ENCODE results near the gene HMGXB4. TPM values are rescaled to one million over a fixed set of nuclear protein-coding genes. Genes with fewer than 3 reads are reported as not detected.

HMGXB4 gene
- total and polyA plus RNA-seq, 8 donors = 19.2 to 34.6 (median 31.5) TPM

DNA sequence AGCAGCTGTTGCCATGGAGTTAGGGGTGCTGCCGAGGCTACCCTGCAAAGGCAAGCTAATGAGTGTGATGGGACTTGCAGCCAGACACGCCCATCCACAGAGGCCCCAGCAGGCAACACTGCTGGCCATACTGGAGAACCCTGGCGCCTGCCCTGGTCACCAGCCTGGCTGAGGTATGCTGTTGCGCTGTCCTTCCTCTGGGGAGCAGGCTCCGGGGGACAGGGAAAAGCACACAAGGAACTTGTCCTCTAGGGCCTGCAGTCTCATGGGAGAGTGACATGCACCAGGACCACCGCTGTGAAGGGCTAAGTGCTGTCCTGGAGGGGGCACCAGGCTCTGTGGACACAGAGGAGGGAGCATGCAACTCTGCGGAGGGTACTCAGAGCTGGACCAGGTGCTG, 78.2 kb downstream of the HMGXB4 start:
- TF ChIP-seq, protein P1, sequence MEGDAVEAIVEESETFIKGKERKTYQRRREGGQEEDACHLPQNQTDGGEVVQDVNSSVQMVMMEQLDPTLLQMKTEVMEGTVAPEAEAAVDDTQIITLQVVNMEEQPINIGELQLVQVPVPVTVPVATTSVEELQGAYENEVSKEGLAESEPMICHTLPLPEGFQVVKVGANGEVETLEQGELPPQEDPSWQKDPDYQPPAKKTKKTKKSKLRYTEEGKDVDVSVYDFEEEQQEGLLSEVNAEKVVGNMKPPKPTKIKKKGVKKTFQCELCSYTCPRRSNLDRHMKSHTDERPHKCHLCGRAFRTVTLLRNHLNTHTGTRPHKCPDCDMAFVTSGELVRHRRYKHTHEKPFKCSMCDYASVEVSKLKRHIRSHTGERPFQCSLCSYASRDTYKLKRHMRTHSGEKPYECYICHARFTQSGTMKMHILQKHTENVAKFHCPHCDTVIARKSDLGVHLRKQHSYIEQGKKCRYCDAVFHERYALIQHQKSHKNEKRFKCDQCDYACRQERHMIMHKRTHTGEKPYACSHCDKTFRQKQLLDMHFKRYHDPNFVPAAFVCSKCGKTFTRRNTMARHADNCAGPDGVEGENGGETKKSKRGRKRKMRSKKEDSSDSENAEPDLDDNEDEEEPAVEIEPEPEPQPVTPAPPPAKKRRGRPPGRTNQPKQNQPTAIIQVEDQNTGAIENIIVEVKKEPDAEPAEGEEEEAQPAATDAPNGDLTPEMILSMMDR (IDR thresholded peaks at IDR 0.05) = no peak
- DNase-seq = no peak
- Histone ChIP-seq H3K27ac (no peak overlapping the region), H3K36me3 (peaks cover 0 to 100% of the 10 kb centered on the region in 2 donors), H3K4me1 (peaks cover 0 to 22% of the 10 kb centered on the region in 2 donors), H3K4me3 (no peak overlapping the region), H3K27me3 (no peaks in the 10 kb centered on the region), H3K9me3 (no peaks in the 10 kb centered on the region)
- ATAC-seq = no peak
- intact Hi-C loops (cut with DNase I) = no loop called here

DNA sequence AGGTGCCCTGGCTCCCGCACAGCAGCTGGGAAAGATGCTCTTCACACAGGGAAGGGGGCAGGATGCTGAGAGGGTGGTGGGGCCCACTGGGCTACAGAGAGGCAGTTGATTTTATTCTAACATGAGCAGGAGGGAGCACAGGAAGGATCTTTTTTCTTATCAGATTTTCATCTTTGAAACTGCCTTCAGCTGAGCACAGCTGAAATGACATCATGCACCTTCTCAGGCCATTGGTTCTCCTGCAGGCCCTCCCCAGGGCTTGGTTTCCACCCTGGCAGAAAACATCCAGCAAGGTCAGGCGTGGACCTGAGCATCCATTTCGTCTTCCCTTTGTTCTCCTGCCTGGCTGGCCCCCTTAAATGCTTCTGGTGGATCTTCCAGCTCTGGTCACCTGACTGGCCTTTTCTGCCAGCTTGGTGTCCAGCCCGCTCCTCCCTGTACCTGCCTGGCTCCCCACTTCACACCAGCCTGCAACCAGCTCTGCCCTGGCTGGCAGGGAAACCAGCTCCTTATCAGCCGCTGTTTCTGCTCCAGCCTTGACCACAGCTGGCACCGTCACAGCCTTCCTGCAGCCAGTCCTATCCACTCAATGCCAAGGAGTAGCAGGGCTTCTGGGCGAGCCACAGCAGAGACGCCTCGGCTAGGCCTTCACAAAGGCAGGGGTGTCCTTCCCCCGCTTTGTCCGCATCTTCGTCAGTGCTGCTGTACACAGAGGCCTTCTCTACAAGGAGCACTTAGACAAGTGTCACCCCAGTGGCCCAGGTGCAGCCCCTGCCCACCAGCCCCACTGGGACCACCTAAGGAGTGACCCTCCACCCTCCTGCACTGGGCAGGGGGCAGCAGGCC, 78.9 kb downstream of the HMGXB4 start:
- intact Hi-C loops (cut with DNase I) = no loop called here
- H3K4me3 ChIP-seq = no peak overlapping the region
- TF ChIP-seq, protein P1 (IDR thresholded peaks at IDR 0.05) = no peak
- H3K27ac ChIP-seq = no peak overlapping the region
- H3K9me3 ChIP-seq = no peaks in the 10 kb centered on the region
- H3K27me3 ChIP-seq = no peaks in the 10 kb centered on the region
- DNase-seq = peak in 1 of 4 donors; percentile 55
- ATAC-seq = no peak
- peaks cover 0 to 15% of the 10 kb centered on the region in 2 donors for H3K4me1 ChIP-seq
- peaks cover 0 to 100% of the 10 kb centered on the region in 2 donors for H3K36me3 ChIP-seq

DNA sequence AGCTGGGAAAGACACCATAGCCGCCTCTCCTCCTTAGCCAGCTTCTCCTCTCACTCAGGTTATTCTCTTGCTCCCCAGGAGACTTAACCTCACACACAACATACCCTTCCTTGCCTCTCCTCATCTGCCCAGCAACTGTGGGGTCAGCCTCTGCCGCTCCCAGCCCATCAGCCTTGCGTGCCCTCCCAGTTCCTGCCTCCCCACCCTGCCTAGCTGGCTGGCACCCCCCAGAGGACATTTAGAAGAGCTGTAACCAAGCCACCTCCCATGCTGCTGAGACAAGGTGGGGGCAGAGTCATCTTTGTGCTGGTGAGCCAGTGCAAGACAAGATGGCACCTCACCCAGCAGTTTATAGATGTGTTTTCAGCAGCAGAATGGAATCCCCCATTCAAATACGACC, 80.6 kb downstream of the HMGXB4 start:
- Histone ChIP-seq H3K36me3 (peaks cover 0 to 96% of the 10 kb centered on the region in 2 donors), H3K27ac (no peak overlapping the region), H3K4me3 (no peak overlapping the region), H3K4me1 (peaks cover 0 to 11% of the 10 kb centered on the region in 2 donors), H3K27me3 (no peaks in the 10 kb centered on the region), H3K9me3 (no peaks in the 10 kb centered on the region)
- TF ChIP-seq, protein P1 (IDR thresholded peaks at IDR 0.05) = no peak
- DNase-seq (no peak), ATAC-seq (no peak)
- intact Hi-C loops (cut with DNase I) = no loop called here

DNA sequence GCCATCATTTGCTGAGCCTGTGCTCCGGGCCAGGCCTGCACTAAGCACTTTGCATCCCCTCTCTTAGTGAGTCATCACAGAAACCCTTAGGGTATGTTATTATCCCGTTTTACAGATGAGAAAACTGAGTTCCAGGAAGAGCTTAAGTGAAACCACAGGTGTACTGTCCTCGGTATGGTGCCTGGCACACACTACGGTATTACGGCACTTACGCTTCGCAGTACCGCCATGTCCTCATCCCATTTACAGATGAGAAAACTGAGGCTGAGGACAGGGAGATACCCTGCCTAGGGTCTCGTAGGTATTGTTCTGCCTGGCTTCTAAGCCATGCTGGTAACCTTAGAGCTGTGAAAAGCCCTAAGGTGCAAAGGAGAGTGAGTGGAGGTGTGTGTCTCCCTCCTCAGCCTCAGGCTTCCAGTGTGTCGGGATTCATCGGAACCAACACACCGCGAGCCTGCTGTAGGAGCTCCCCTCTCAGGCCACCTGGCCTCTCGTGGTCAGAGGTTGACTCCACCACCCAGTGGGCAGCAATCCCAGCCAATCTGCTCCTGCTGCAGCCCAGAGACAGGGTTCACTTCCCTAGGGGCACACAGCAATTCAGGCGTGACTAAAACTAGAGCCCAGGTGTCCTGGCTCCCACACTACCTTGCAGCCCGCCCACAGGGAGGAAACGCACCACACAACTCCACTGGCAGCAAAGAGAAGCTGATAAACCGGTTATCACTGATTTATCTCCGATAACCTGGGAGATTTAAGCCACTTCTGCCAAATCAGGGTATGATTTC, 84.0 kb downstream of the HMGXB4 start:
- intact Hi-C loops (cut with DNase I) = no loop called here
- Histone ChIP-seq H3K27me3 (no peaks in the 10 kb centered on the region), H3K4me1 (no peaks in the 10 kb centered on the region), H3K36me3 (peaks cover 0 to 88% of the 10 kb centered on the region in 2 donors), H3K4me3 (no peak overlapping the region), H3K27ac (no peak overlapping the region), H3K9me3 (no peaks in the 10 kb centered on the region)
- DNase-seq (peak in 1 of 4 donors; percentile 40), ATAC-seq (no peak)
- TF ChIP-seq, protein P1 (IDR thresholded peaks at IDR 0.05) = no peak

DNA sequence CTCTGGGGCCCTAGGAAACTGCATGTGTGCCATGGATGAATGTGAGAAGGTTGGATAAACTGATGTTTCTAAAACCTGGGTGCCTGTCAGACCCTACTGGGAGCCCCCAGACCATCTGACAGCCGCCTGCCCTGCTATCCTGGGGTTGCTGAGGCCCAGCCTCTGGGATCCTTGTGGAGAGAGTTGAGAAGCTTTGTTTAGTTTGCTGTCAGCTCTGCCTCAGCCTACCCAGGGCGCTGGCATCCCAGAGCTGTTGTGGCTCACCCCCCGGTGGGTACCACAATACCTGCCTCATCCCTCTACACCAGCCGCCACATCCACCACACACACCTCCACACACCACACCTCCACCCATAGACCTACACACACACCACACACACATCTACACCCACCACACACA, 85.1 kb downstream of the HMGXB4 start:
- no peaks in the 10 kb centered on the region for H3K9me3 ChIP-seq
- intact Hi-C loops (cut with DNase I) = no loop called here
- ATAC-seq = no peak
- H3K4me1 ChIP-seq = no peaks in the 10 kb centered on the region
- H3K27ac ChIP-seq = no peak overlapping the region
- no peaks in the 10 kb centered on the region for H3K27me3 ChIP-seq
- peaks cover 0 to 88% of the 10 kb centered on the region in 2 donors for H3K36me3 ChIP-seq
- TF ChIP-seq, protein P1 (IDR thresholded peaks at IDR 0.05) = no peak
- H3K4me3 ChIP-seq = no peak overlapping the region
- peak in 1 of 4 donors; percentile 47 for DNase-seq
